ENCODE data around the gene CTAGE8.
"Not testable (repeated sequence)": the region's sequence is repeated elsewhere in the genome, so short reads cannot be mapped to it uniquely, and the experiment has no call there.

The CTAGE8 gene, protein sequence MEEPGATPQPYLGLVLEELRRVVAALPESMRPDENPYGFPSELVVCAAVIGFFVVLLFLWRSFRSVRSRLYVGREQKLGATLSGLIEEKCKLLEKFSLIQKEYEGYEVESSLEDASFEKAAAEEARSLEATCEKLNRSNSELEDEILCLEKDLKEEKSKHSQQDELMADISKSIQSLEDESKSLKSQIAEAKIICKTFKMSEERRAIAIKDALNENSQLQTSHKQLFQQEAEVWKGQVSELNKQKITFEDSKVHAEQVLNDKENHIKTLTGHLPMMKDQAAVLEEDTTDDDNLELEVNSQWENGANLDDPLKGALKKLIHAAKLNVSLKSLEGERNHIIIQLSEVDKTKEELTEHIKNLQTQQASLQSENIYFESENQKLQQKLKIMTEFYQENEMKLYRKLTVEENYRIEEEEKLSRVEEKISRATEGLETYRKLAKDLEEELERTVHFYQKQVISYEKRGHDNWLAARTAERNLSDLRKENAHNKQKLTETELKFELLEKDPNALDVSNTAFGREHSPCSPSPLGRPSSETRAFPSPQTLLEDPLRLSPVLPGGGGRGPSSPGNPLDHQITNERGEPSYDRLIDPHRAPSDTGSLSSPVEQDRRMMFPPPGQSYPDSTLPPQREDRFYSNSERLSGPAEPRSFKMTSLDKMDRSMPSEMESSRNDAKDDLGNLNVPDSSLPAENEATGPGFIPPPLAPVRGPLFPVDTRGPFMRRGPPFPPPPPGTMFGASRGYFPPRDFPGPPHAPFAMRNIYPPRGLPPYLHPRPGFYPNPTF

DNA sequence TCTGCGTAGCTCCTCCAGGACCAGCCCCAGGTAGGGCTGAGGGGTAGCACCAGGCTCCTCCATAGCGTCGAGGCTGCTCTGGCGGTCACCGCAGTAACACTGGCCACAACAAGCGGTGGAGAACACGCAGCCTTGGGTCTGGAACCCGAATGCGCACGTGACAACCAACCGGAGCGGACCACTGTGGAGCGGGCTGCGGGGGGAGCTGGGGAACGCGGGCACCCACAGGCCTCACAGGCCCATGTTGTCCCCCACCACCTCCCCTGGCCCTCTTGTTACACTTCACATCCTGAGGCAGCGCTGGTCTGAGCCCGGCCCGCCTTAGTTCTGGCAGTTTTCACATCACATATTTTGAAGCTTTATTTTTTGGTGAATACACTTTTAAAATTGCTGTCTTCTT, at the start of gene CTAGE8:
Gene CTAGE8, minus strand, starts transcription at position 101 of the 400 bp plus-strand sequence. Its CDS starts 38 bp downstream, at position 63.
- H3K27ac ChIP-seq = not testable (repeated sequence)

DNA sequence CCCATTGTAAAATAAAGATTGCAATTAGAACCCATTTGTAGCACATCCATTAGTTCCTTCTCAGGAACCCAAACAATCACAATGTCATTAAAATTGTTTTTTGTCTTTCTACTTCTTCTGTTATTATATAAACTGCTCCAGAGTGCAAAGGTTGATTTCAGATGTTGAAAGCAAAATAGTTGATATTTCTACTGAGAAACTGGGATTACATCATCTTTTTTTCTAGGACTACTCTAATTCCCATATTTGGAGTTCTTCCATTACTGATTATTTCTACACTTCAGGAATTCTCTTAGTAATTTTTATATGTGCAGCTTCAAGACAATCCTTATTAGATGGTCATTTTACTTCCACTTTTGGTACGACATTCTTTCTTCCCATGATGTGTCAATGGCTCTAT, 48.4 kb upstream of the CTAGE8 start:
- not testable (repeated sequence) for H3K27ac ChIP-seq

DNA sequence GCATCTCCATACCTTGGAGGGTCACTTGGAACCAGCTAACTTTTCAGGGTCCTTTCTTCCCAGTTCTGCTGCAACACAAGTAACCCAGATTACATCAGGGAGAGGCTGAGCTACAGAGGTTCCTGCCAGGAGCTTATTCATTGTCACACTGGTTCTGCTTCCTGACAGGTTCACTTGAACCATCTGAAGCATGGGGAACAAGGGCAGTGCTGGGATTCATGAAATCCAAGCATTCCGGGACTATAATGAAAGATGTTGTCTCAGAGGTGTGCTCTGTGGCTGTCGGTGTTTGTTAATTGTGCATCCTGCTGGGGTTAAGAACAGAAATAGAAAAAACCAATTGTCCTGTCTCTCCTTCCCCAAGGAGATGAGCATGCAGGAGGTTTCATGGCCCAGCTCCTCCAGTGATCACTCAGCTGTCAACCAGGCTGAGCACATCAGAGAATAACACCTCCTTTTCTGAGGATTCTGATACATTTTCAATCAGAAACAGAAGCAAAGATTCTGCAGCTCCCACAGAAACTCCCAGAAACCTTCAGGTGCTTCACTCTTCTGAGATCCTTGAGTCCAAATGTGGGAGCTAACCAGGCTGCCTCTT, 42.9 kb upstream of the CTAGE8 start, which contains the start of gene OR2A1:
Gene OR2A1, plus strand, starts transcription at position 548 of the 598 bp plus-strand sequence. CDS start 5,706 bp downstream, outside the sequence.
- H3K27ac ChIP-seq = not testable (repeated sequence)

DNA sequence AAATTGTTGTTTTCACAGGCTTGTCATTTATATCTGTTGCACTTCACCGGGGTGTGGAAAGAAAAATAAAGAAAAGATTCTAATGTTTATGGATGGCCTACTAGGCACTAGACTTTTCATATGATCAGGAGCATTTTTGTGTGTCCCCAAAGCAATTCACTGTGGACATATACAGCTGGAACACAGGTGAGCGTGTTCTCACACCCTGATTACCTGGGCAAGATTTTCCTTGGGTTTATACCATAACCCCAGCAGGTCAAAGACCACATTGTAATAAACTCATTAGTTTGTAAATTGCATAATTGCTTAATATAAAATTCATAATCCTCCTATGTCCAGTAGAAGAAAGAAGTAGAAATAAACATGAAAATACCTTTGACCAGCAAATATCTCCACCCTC, 42.1 kb upstream of the CTAGE8 start:
- H3K27ac ChIP-seq = not testable (repeated sequence)

DNA sequence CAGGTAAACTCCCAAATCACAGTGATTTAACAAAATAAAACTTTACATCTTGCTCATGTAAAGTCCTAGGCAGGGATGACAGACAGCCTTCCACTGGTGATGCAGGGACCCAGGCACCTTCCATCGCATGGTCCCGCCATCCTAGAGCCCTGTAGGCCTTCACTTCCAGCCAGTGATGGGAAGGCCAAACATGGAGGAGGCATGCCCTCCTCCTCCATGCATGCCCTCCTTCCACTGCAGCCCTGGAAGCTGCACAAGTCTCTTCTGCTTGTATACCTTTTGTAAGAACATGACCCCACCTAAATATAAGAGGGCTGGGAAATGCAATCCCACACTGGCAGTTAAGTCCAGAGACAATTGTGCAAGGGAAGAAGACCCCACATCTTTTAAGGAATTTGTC, 40.6 kb upstream of the CTAGE8 start:
- not testable (repeated sequence) for H3K27ac ChIP-seq

DNA sequence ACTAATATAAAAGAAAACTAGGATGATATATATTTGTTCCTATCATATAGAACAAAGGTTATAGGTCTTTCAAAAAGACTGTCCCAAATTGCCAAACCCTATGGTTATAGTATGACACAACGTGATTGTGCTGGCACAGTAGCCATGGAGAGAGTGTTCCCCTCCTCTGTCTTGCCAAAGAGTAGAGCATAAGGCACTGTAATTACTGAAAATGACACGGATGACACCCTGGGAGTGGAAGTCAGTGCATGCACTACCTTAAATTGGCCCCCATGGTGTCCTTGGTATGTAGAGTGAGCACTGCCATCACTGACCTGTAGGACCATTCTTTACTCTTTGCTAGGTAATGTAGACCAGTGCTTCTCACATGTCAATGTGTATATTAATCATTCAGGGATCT, 36.1 kb upstream of the CTAGE8 start:
- H3K27ac ChIP-seq = not testable (repeated sequence)

DNA sequence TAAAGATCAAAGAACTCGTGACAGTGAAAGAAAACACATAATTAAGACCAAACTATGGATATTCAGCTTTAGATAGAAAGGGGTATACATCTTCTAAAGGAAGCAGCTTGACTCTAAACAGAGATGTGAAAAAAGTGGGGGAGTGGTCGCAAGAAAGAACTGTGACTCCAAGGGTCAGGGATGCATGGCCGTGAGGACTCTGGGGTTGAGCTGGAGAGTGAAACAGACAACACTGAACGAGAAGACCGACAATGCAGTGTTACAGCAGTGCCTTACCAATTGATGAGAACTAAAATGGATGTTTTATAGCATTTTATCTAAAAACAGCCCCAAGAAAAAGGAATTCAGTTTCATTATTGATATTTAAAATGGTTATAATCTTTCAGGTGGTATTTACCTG, 34.5 kb upstream of the CTAGE8 start:
- H3K27ac ChIP-seq = not testable (repeated sequence)

DNA sequence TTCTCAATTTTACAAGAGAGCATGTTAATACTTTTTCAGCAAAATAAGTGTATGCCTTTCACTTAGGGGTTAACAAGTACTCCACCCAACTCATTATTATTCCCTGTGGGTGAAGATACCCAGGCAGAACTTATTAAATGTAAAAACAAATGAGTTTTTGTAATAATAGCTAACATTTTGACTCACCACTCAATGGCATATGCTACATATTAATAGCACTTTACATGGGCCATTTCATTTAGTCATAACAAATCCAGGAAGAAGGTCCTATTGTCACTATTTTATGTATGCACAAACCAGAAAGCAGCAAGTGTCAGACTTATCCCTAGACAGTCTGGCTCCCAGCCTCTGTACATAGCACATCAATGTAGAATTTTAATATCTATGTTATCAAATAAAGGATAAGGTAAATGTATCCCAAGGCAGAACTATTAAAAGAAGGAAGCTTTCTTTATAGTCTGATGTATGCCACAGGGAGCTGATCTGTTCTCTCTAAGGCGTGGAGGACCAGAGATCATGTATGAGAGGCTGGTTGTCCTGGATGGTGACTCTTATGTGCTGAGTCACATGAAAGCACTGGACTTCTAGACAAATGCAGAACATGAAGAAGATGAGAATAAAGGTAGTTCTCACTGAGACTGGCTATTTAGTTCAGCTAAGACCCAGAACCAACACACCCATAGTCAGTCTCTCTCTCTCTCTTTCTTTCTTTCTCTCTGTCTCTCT, 33.7 kb upstream of the CTAGE8 start:
- not testable (repeated sequence) for H3K27ac ChIP-seq

DNA sequence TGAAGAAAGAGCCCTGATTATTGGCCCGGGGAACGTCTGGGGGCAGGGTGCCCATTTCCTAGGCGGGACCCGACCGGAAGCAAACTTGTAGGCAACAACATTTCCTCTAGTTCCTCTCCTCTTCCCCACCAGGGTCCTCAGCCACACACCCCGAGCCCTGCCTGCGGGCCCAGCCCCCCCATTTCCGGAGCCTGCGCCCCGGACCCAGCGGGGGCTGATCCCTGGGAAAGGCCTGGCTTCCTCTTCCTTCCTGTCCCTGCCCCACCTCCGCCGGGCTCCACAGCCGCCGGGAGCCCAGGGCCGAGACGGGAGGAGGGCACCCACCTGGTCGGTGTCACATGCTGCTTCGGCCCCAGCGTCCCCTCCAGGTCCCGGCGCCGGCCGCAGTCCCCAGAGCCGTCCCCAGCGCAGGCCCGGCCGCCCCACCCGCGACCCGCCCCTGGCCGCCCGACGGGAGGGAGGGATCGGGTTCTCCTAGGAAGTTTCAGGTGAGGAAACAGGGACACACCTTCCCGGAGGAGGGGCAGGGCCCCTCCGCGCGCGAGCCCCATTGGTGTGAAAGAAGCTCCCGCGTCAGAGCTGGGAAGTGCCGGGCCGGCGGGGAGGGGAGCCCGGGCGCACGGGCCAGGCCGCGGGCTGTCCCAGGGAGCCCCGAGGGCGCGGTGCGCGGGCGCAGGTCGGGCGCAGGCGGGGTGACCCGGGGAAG, 24.9 kb upstream of the CTAGE8 start:
- not testable (repeated sequence) for H3K27ac ChIP-seq

DNA sequence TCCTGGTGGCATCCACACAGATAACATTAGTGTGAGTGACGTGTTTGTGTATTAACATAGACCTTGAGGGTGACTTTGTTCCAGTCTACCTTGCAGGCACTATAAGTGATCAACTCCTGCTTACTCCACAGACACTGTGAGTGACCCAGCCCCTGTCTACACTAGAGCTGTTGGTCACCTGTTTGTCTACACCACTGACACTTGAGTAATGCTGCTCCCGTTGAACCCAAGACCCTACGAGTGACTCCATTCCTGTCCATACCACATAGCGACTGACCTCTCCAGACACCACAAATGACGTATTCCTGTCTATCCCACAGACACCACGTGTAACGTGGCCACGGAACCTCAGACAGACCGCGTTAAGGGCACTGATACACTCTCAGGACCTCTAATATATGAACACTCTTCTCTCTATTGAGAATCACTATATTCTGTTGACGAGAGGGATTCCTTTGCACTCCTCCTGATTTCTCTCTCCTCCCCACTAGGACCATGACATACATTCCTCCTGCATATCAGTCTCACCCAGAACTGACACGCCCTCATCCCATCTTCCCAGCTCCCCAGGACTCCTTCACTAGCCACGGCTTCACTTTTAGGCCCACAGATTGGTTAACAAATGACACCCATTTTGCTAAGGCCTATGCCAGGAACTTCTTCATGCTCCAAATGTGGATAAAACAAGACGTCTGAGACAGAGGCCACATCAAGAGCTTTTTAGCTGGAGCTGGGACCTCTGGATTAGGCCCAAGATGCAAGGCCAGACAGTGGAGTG, 23.5 kb upstream of the CTAGE8 start:
- H3K27ac ChIP-seq = not testable (repeated sequence)

DNA sequence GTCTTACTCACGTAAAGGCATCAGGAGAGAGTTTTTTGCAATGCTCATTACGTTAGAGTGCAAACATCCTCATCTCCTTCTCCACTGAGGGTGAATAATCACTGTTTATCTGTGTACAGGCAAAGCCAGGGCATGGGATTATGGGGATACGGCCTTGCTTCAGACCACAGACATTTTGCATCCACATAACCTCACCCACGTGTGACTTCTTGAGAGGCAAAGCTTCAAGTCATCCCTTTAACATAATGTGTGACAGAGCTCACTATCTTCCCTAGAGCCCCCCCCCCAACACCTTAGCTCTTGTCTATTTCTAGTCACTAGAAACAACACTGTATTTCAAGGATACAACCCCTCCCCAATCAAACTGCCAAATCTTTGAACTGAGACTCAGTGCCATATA, 22.5 kb upstream of the CTAGE8 start:
- H3K27ac ChIP-seq = not testable (repeated sequence)

DNA sequence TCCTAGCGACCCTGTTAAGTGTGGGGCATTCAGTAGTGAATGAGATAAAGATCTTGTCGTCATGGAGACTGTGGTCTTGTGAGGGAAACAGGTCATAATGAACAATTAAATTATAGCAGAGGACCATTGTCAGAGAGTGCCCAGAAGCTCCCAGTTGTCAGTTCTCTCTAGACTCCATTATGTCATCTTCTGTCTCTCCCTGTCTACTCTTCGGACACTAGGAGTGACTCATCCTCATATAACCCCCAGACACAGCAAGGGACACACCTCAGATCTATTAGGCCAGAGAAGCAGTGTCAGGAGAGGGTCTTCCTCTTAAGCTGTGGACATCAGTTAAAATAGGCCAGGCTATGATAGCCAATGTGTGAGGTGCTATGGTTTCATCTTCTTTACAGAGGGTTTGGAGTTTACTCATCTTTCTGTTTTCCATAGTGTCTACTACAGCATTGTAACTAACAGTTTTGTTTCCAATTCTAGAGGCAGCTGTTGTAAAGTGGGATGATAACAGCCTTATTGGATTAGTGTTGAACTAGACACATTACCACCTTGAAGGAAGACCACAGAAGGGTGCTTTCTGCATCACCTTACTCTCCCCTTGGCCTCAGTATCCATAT, 18.2 kb upstream of the CTAGE8 start:
- not testable (repeated sequence) for H3K27ac ChIP-seq

DNA sequence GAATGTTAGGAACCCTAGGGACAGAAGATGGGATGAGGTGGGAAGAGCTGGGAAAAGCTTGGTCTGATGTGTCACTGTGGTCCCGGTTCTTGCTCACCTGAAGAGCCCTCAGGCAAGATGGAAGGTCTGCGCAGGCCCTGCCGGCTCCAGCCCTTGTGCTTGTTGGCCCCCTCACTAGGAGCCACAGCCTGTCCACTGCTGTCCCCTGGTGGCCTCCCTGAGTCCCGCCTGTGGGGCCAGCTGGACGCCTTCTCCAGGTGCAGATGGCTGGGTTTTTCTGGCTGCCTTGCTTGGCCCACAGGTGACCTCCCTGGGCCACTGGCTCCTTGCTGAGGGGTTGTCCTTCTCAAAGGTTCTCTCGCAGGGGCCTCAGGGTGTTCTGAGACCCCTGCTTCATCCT, 14.6 kb upstream of the CTAGE8 start:
- H3K27ac ChIP-seq = not testable (repeated sequence)

DNA sequence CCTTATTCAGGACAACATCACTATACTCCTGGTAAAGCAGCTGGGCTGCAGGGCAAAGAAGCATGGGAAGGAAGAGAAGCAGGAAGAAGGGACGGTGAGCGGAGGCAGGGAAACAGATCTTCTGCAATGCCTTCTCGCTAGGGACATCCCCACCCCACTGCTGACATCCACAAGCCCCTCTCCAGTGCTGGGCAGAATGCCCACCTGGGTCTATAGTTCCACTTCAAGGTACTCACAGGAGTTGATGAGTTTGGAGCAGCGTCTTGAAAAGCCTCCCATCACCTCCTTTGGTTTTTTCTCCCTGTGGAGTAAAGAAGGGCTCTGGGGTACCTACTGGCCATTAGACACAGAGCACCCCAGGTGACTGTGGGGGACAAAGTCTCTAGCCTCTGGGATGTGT, 13.4 kb upstream of the CTAGE8 start:
- not testable (repeated sequence) for H3K27ac ChIP-seq

DNA sequence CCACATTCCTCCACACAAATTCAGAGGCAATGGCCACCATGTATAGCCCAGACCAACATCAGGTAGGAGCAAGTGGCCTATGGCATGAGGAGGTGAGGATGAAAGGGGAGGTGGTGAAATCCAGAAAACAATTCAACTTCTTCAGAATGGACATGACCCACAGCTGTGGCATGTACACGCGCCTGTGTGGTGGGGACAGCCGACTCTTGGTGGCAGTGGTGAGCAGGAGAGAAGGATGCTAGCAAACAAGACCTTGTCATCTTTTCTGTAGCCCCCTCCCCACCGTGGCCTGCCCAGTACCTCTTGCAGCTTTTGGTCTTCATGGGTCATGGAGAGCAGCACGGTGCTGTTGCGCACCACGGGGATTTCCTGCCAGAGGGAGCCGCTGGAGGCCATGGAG, 12.9 kb upstream of the CTAGE8 start:
- H3K27ac ChIP-seq = not testable (repeated sequence)

DNA sequence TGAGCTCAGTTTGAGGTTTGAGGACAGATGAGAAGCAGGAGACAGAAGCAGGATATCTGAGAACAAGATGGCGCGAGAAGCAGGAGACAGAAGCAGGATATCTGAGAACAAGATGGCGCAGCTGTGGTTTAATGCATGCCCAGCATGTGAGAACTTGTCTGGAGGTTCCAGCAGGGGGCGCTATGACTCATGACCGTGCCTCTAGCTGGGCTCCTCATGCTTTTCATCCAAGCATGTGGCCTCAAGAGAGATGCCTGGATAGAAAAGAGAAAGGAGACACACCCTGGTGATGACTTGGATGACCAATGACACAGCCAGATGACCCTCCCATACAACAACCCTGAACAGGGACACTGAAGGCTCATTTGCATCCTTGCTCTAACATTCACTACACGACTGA, 10.9 kb upstream of the CTAGE8 start:
- H3K27ac ChIP-seq = not testable (repeated sequence)

DNA sequence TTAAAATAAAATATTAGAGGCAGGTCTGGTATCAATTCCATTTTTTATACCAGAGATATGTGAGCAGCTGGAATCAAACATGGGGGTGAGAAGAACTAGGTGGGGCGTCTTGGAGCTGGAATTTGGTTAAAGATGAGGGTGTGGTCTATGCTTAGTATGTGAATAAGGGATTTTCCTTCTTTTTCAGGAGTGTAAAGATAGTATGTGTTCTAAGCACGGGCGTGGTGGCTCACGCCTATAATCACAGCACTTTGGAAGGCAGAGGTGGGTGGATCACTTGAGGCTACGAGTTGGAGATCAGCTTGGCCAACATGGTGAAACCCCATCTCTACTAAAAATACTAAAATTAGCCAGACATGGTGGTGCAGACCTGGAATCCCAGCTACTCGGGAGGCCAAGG, 6.2 kb upstream of the CTAGE8 start:
- not testable (repeated sequence) for H3K27ac ChIP-seq

DNA sequence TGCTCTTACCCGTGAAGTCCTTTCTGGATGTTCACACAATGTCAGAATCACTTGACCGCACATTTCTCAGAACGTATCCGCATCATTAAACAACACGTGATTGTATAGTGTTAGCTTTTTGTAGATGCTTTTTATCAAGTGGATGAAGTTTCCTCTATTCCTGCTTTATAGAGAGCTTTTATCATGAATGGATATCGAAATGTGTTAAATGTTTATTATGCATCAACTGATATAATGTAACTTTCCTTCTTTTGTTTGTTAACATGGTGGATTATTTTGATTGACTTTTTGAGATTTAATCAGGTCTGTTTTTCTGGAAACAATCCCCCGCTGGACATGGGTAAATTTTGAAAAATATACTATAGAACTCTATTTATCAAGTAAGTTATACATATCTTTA, 4.4 kb downstream of the CTAGE8 start, which contains the start of gene OR2A7:
Gene OR2A7, minus strand, starts transcription at position 101 of the 400 bp plus-strand sequence. CDS start 5,164 bp downstream, outside the sequence.
- not testable (repeated sequence) for H3K27ac ChIP-seq

DNA sequence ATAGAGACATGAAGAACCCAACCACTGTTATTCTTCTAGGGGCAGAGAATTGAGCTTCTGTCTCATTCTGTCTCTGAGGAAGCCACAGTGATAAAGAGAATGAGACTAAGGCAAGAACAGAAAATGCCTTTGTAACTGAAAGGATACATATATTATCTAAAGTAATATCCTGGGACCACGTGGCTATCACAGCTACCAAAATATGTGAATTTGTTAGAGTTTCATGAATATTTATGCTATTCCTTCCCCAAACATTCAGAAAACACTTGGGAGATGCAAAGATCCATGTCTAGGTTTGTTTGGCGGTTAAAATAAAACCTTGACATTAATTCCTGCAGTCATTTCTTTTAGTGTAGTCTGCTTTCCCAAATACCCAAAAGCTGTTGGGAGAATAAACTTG, 7.0 kb downstream of the CTAGE8 start:
- H3K27ac ChIP-seq = not testable (repeated sequence)

DNA sequence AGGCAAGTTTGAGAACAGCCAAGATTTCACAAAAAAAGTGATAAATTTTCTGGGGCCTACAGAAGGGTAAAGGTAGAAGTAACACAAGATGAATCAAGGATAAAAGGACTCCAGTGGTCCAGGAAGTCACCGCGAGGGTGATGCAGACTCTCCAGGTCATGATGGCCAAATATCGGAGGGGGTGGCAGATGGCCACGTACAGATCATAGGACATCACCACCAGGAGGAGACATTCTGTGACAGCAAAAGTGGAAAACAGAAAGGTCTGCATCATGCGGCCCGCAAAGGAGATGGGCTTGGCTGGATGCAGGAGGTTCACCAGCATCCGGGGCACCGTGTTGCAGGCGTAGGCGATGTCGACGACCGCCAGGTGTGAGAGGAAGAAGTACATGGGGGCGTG, 10.0 kb downstream of the CTAGE8 start:
- H3K27ac ChIP-seq = not testable (repeated sequence)
